ENCODE measurements around the gene CD200. TPM values are rescaled to one million over a fixed set of nuclear protein-coding genes. Genes with fewer than 3 reads are reported as not detected.

Gene CD200
- total RNA-seq, 4 donors from 2014 or later, result 7.2 to 22.9 (median 7.6) TPM

GRCh38 chr3:112351036-112351435 lies 18.1 kb downstream of the CD200 start:
- intact Hi-C loops (cut with DNase I), result no loop called here
- Histone ChIP-seq H3K4me1 (peaks cover 5 to 9% (median 6%) of the 10 kb centered on the region in 4 donors), H3K9me3 (no peaks in the 10 kb centered on the region), H3K4me3 (no peak overlapping the region), H3K27me3 (no peaks in the 10 kb centered on the region), H3K27ac (replicated peaks in 1 of 4) (no peak overlapping the region), H3K36me3 (peaks cover 0 to 10% (median under 1%) of the 10 kb centered on the region in 4 donors)
- WGBS, result 26% methylated on average over 1 of the region's 1 CpG
- DNase-seq (ENCODE audit: extremely low spot score), result no peak
- TF ChIP-seq POLR2A (IDR thresholded peaks at IDR 0.05; ENCODE audit: low read depth) (no peak), POLR2AphosphoS5 (IDR thresholded peaks at IDR 0.05) (no peak), EP300 (IDR thresholded peaks at IDR 0.05) (no peak)
- TF ChIP-seq, protein P1, sequence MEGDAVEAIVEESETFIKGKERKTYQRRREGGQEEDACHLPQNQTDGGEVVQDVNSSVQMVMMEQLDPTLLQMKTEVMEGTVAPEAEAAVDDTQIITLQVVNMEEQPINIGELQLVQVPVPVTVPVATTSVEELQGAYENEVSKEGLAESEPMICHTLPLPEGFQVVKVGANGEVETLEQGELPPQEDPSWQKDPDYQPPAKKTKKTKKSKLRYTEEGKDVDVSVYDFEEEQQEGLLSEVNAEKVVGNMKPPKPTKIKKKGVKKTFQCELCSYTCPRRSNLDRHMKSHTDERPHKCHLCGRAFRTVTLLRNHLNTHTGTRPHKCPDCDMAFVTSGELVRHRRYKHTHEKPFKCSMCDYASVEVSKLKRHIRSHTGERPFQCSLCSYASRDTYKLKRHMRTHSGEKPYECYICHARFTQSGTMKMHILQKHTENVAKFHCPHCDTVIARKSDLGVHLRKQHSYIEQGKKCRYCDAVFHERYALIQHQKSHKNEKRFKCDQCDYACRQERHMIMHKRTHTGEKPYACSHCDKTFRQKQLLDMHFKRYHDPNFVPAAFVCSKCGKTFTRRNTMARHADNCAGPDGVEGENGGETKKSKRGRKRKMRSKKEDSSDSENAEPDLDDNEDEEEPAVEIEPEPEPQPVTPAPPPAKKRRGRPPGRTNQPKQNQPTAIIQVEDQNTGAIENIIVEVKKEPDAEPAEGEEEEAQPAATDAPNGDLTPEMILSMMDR (IDR thresholded peaks at IDR 0.05), result no peak

- Histone ChIP-seq H3K9me3 (no peaks in the 10 kb centered on the region), H3K4me1 (peaks cover 5 to 9% (median 6%) of the 10 kb centered on the region in 4 donors), H3K27ac (replicated peaks in 1 of 4) (no peak overlapping the region), H3K27me3 (no peaks in the 10 kb centered on the region), H3K4me3 (no peak overlapping the region), H3K36me3 (peaks cover 0 to 10% (median 0%) of the 10 kb centered on the region in 4 donors)
- WGBS, result 63% methylated on average over 2 of the region's 2 CpGs
- no peak for DNase-seq (ENCODE audit: extremely low spot score)
- intact Hi-C loops (cut with DNase I), result no loop called here
- TF ChIP-seq POLR2AphosphoS5 (IDR thresholded peaks at IDR 0.05) (no peak), POLR2A (IDR thresholded peaks at IDR 0.05; ENCODE audit: low read depth) (no peak), EP300 (IDR thresholded peaks at IDR 0.05) (no peak)
- TF ChIP-seq, protein P1 (IDR thresholded peaks at IDR 0.05), result no peak
Measured at GRCh38 chr3:112351823-112352222, 18.9 kb downstream of the CD200 start.

DNA sequence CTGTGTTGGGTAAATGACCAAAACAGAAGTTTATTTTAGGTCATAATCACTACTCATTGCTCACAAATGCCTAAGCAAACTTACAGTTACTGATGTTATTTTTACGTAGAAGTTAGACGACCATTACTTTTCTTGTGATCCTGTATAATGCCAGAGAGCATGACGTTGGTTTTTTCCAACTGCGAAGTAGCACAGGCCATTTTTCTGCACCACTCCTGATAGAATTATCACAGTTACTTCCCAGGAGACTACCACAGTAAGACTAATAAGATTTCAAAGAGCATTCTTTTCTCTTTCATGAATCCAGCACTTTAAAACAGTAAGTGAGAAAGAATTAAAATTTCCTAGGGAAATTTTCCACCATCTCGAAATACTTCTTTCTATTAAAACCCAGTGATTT lies 19.8 kb downstream of the CD200 start:
- peaks cover 0 to 1% (median 0%) of the 10 kb centered on the region in 4 donors for H3K36me3 ChIP-seq
- H3K27ac ChIP-seq (replicated peaks in 1 of 4), result no peak overlapping the region
- intact Hi-C loops (cut with DNase I), result no loop called here
- no peaks in the 10 kb centered on the region for H3K27me3 ChIP-seq
- WGBS, result 84% methylated on average over 5 of the region's 5 CpGs
- TF ChIP-seq POLR2AphosphoS5 (IDR thresholded peaks at IDR 0.05), result no peak
- no peak for TF ChIP-seq POLR2A (IDR thresholded peaks at IDR 0.05; ENCODE audit: low read depth)
- no peak for TF ChIP-seq EP300 (IDR thresholded peaks at IDR 0.05)
- TF ChIP-seq, protein P1 (IDR thresholded peaks at IDR 0.05), result no peak
- H3K4me1 ChIP-seq, result peaks cover 5 to 9% (median 6%) of the 10 kb centered on the region in 4 donors
- H3K4me3 ChIP-seq, result no peak overlapping the region
- H3K9me3 ChIP-seq, result no peaks in the 10 kb centered on the region
- DNase-seq (ENCODE audit: extremely low spot score), result no peak

DNA sequence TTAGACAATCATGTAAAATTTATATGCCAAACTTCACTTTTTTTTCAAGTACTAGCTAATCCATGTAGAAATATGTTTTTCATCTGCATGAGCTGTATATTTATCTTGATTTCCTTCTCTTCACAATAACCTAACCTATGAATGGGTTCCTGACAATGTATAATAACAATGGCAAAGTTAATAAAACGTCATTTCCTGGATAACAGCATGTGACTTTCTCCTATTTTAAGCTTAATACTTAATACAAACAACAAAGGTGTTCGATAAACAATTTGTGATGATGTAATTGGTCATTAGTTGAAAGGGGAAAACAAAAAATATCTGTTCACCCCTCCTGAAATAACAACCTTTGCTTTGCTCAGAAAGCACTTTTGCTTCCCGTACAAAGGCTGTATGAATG lies 20.4 kb downstream of the CD200 start:
- WGBS, result 79% methylated on average over 3 of the region's 3 CpGs
- DNase-seq (ENCODE audit: extremely low spot score), result no peak

More for the DNA sequence above, 20.4 kb downstream of the CD200 start:
- Histone ChIP-seq H3K9me3 (no peaks in the 10 kb centered on the region), H3K27me3 (no peaks in the 10 kb centered on the region), H3K4me1 (peaks cover 5 to 12% (median 8%) of the 10 kb centered on the region in 4 donors), H3K27ac (replicated peaks in 1 of 4) (no peak overlapping the region), H3K36me3 (no peaks in the 10 kb centered on the region), H3K4me3 (no peak overlapping the region)
- TF ChIP-seq EP300 (IDR thresholded peaks at IDR 0.05) (no peak), POLR2A (IDR thresholded peaks at IDR 0.05; ENCODE audit: low read depth) (no peak), POLR2AphosphoS5 (IDR thresholded peaks at IDR 0.05) (no peak)
- TF ChIP-seq, protein P1 (IDR thresholded peaks at IDR 0.05), result no peak
- intact Hi-C loops (cut with DNase I), result no loop called here

Data from esophagus muscularis mucosa (tissue), 4 donors.